ENCODE measurements around the gene IMMP2L. TPM values are rescaled to one million over a fixed set of nuclear protein-coding genes. Genes with fewer than 3 reads are reported as not detected.

Gene IMMP2L
- total and polyA plus RNA-seq, 7 donors: 9.3 to 43.0 (median 19.2) TPM

DNA sequence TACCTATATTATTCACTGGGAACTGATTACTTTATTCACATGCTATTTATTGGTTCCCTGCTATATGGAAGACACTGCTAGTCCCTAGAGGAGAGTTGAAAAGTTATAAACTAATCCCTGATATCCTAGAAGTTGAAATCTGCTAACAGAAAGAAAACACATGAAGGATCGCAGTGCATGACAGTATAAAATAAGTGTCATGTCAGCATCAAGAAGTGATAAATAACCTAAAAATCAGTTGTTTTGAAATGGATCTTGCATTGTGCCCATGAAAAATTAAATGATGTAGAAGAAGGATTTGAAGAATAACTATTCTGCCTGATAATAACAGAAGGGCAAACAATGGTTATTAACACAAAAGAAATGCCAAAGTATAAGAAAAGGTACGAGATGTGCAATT, 764.6 kb downstream of the IMMP2L start:
- Histone ChIP-seq H3K27ac (no peak overlapping the region), H3K36me3 (ENCODE audit: insufficient read depth in 1 of 2, low read depth in 1 of 2) (no peaks in the 10 kb centered on the region), H3K27me3 (ENCODE audit: insufficient read depth in 3 of 3, low read length in 2 of 3) (no peaks in the 10 kb centered on the region), H3K9me3 (no peaks in the 10 kb centered on the region), H3K4me1 (peaks cover 6% of the 10 kb centered on the region), H3K4me3 (no peak overlapping the region)
- 95 to 98% (median 95%) methylated on average over 2 of the region's 2 CpGs for WGBS, 3 donors
- no peak for ATAC-seq
- intact Hi-C loops (cut with DNase I): no loop called here
- no peak for TF ChIP-seq CTCF (IDR thresholded peaks at IDR 0.05)
- DNase-seq: no peak

DNA sequence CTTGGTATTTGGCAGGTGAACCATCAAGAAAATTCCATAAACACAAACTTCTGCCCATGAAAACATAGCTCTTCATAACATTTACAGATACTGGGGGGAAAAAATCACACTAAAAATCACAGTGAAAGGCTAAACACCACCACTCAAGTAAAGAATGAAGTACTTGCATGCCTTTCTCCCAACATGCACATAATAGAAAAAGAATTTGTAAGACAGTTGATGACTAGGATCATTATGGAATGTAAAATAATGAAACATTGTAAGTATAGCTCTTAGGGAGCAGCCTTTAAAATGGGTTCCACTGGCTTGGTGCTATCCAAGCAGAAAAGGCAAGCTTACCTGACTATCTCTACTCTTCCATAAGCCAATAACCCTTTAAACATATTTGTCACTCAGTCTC, 771.3 kb downstream of the IMMP2L start:
- TF ChIP-seq CTCF (IDR thresholded peaks at IDR 0.05): no peak
- ATAC-seq (no peak), DNase-seq (no peak)
- no peak overlapping the region for H3K27ac ChIP-seq
- H3K4me1 ChIP-seq: peaks cover 6% of the 10 kb centered on the region
- H3K4me3 ChIP-seq: no peak overlapping the region
- intact Hi-C loops (cut with DNase I): no loop called here
- no peaks in the 10 kb centered on the region for H3K9me3 ChIP-seq
- H3K36me3 ChIP-seq (ENCODE audit: insufficient read depth in 1 of 2, low read depth in 1 of 2): no peaks in the 10 kb centered on the region
- H3K27me3 ChIP-seq (ENCODE audit: insufficient read depth in 3 of 3, low read length in 2 of 3): no peaks in the 10 kb centered on the region

GRCh38 chr7:110786328-110786965, 775.8 kb downstream of the IMMP2L start:
- WGBS, 3 donors: 39 to 49% (median 42%) methylated on average over 3 of the region's 3 CpGs
- intact Hi-C loops (cut with DNase I): no loop called here
- H3K27ac ChIP-seq: no peak overlapping the region

GRCh38 chr7:110784749-110785148, 777.5 kb downstream of the IMMP2L start:
- ATAC-seq (no peak), DNase-seq (no peak)
- intact Hi-C loops (cut with DNase I): no loop called here
- no peaks in the 10 kb centered on the region for H3K4me1 ChIP-seq
- no peaks in the 10 kb centered on the region for H3K36me3 ChIP-seq (ENCODE audit: insufficient read depth in 1 of 2, low read depth in 1 of 2)
- H3K27ac ChIP-seq: no peak overlapping the region
- H3K4me3 ChIP-seq: no peak overlapping the region
- no peaks in the 10 kb centered on the region for H3K27me3 ChIP-seq (ENCODE audit: insufficient read depth in 3 of 3, low read length in 2 of 3)
- TF ChIP-seq CTCF (IDR thresholded peaks at IDR 0.05): no peak
- 88 to 94% (median 90%) methylated on average over 1 of the region's 1 CpG for WGBS, 3 donors
- H3K9me3 ChIP-seq: no peaks in the 10 kb centered on the region

More at GRCh38 chr7:110786328-110786965, 775.8 kb downstream of the IMMP2L start:
- no peak for DNase-seq
- no peak for ATAC-seq
- Histone ChIP-seq H3K27me3 (ENCODE audit: insufficient read depth in 3 of 3, low read length in 2 of 3) (no peaks in the 10 kb centered on the region), H3K36me3 (ENCODE audit: insufficient read depth in 1 of 2, low read depth in 1 of 2) (no peaks in the 10 kb centered on the region), H3K4me3 (no peak overlapping the region), H3K4me1 (no peaks in the 10 kb centered on the region), H3K9me3 (no peaks in the 10 kb centered on the region)
- TF ChIP-seq CTCF (IDR thresholded peaks at IDR 0.05): no peak

GRCh38 chr7:110780712-110781111, 781.6 kb downstream of the IMMP2L start:
- intact Hi-C loops (cut with DNase I): no loop called here
- no peak overlapping the region for H3K4me3 ChIP-seq
- no peak for TF ChIP-seq CTCF (IDR thresholded peaks at IDR 0.05)
- DNase-seq: no peak
- H3K36me3 ChIP-seq (ENCODE audit: insufficient read depth in 1 of 2, low read depth in 1 of 2): no peaks in the 10 kb centered on the region
- no peaks in the 10 kb centered on the region for H3K9me3 ChIP-seq
- H3K4me1 ChIP-seq: no peaks in the 10 kb centered on the region
- ATAC-seq: no peak
- no peak overlapping the region for H3K27ac ChIP-seq
- no peaks in the 10 kb centered on the region for H3K27me3 ChIP-seq (ENCODE audit: insufficient read depth in 3 of 3, low read length in 2 of 3)

All from psoas muscle (tissue), 8 donors.